Vagina (tissue), 2 donors: ENCODE results near the gene MTHFD1L.

Source experiments
- CTCF ChIP-seq, 3 experiments: fragments of 450-650 bp in 2 of 3; fragments of 200-600 bp in 1 of 3; sonication (generic) in 1 of 3; IDR thresholded peaks; one replicate each; pipeline ENCODE4 v1.5.1; 2017 to 2019; ENCODE audit warnings: antibody characterized with exemption in 3 of 3, mild to moderate bottlenecking in 2 of 3, moderate library complexity in 2 of 3
- POLR2A ChIP-seq, 2 donors: fragments of 450-650 bp; IDR thresholded peaks; one replicate each; pipeline ENCODE4 v1.6.1; 2017; ENCODE audit warnings: antibody characterized with exemption in 2 of 2, mild to moderate bottlenecking in 2 of 2, moderate library complexity in 2 of 2
- POLR2AphosphoS5 ChIP-seq, 2 donors: sonication (generic); formaldehyde crosslinking; IDR thresholded peaks; one replicate each; pipeline ENCODE4 v1.9.0; 2017; ENCODE audit warnings: antibody characterized with exemption in 2 of 2, mild to moderate bottlenecking in 2 of 2, low read depth in 1 of 2; ENCODE audit not compliant: insufficient read depth in 1 of 2

- no peak for TF ChIP-seq CTCF (IDR thresholded peaks at IDR 0.05)
- no peak for TF ChIP-seq POLR2AphosphoS5 (IDR thresholded peaks at IDR 0.05; ENCODE audit: insufficient read depth in 1 of 2, low read depth in 1 of 2)
- TF ChIP-seq POLR2A (IDR thresholded peaks at IDR 0.05): no peak
Measured at GRCh38 chr6:150966786-150967185, 101.3 kb downstream of the MTHFD1L start.
